Tibial nerve (tissue), 4 donors: Measurements from ENCODE around the gene MATN1. TPM values are rescaled to one million over a fixed set of nuclear protein-coding genes. Genes with fewer than 3 reads are reported as not detected.

Experiments
- DNase-seq, 2 donors: peaks; one replicate each; pipeline ENCODE4 v3.0.0-alpha.2; 2019; ENCODE audit warnings: low spot score in 2 of 2
- H3K27ac ChIP-seq, 4 donors: fragments of 200-600 bp; sonication (generic) in 3 of 4; one replicate each; pipeline ENCODE4 v1.5.1; 2017 to 2019; ENCODE audit warnings: mild to moderate bottlenecking in 1 of 4
- H3K27me3 ChIP-seq, 2 donors: fragments of 200-600 bp; sonication (generic) in 1 of 2; one replicate each; pipeline versions ENCODE4 v1.5.1 to v1.6.0; 2017 to 2019
- H3K36me3 ChIP-seq, 3 donors: fragments of 200-600 bp; sonication (generic); one replicate each; pipeline ENCODE4 v1.5.1; 2018 to 2019
- H3K4me1 ChIP-seq, 4 donors: fragments of 200-600 bp; sonication (generic) in 3 of 4; one replicate each; pipeline ENCODE4 v1.5.1; 2017 to 2019
- H3K4me3 ChIP-seq, 4 donors: fragments of 200-600 bp; sonication (generic) in 3 of 4; one replicate each; pipeline ENCODE4 v1.5.1; 2017 to 2019; ENCODE audit warnings: mild to moderate bottlenecking in 1 of 4, moderate library complexity in 1 of 4
- H3K9me3 ChIP-seq, 4 donors: fragments of 200-600 bp; sonication (generic) in 3 of 4; one replicate each; pipeline ENCODE4 v1.5.1; 2017 to 2019
- CTCF ChIP-seq, 5 experiments: fragments of 200-600 bp in 3 of 5; fragments of 450-650 bp in 2 of 5; sonication (generic) in 3 of 5; IDR thresholded peaks; one replicate each; pipeline ENCODE4 v1.5.1; 2016 to 2019; ENCODE audit warnings: antibody characterized with exemption in 5 of 5, mild to moderate bottlenecking in 3 of 5, moderate library complexity in 2 of 5
- EP300 ChIP-seq, 2 donors: sonication (generic); formaldehyde crosslinking; IDR thresholded peaks; one replicate each; pipeline ENCODE4 v1.6.1; 2017; ENCODE audit warnings: antibody characterized with exemption in 2 of 2, mild to moderate bottlenecking in 1 of 2
- POLR2A ChIP-seq, 2 donors: fragments of 450-650 bp; IDR thresholded peaks; one replicate each; pipeline ENCODE4 v1.6.1; 2017; ENCODE audit warnings: antibody characterized with exemption in 2 of 2, mild to moderate bottlenecking in 2 of 2, moderate library complexity in 2 of 2
- WGBS, 2 donors: methylation state at CpG; one replicate each; pipeline ENCODE4 v1.1.5; 2018; 5-methylcytosine and 5-hydroxymethylcytosine counted together
- total RNA-seq, 4 donors: library from RNA; depleted of rRNA; stranded (reverse); fragments of >200 nt; gene quantifications; one replicate each; pipeline ENCODE4 v1.1.0, GENCODE V29; 2016

The MATN1 gene
- total RNA-seq, 4 donors from 2014 or later = not detected

- peaks cover 0 to 18% (median 2%) of the 10 kb centered on the region in 4 donors for H3K9me3 ChIP-seq
- WGBS, 2 donors = 60 to 66% methylated on average over 3 of the region's 3 CpGs
- no peak overlapping the region for H3K27ac ChIP-seq
- H3K4me1 ChIP-seq = peaks cover 0 to 3% (median 0%) of the 10 kb centered on the region in 4 donors
- no peaks in the 10 kb centered on the region for H3K36me3 ChIP-seq
- TF ChIP-seq EP300 (IDR thresholded peaks at IDR 0.05) (no peak), POLR2A (IDR thresholded peaks at IDR 0.05) (no peak)
- DNase-seq = no peak
- H3K27me3 ChIP-seq = no peaks in the 10 kb centered on the region
- H3K4me3 ChIP-seq = no peak overlapping the region
Measured at GRCh38 chr1:30673395-30673794, 50.0 kb downstream of the MATN1 start.

- WGBS, 2 donors = 89 to 94% methylated on average over 1 of the region's 1 CpG
- no peaks in the 10 kb centered on the region for H3K36me3 ChIP-seq
- H3K27me3 ChIP-seq = no peaks in the 10 kb centered on the region
- no peak for TF ChIP-seq EP300 (IDR thresholded peaks at IDR 0.05)
- H3K4me1 ChIP-seq = peaks cover 0 to 3% (median 0%) of the 10 kb centered on the region in 4 donors
- no peak overlapping the region for H3K27ac ChIP-seq
- no peak overlapping the region for H3K4me3 ChIP-seq
- no peak for DNase-seq
- peaks cover 0 to 18% (median 2%) of the 10 kb centered on the region in 4 donors for H3K9me3 ChIP-seq
Measured at GRCh38 chr1:30672661-30673060, 50.7 kb downstream of the MATN1 start.

GRCh38 chr1:30670240-30671060, 52.9 kb downstream of the MATN1 start:
- Histone ChIP-seq H3K9me3 (peaks cover 0 to 10% (median 0%) of the 10 kb centered on the region in 4 donors), H3K27me3 (no peaks in the 10 kb centered on the region), H3K4me1 (peaks cover 0 to 3% (median 0%) of the 10 kb centered on the region in 4 donors), H3K36me3 (no peaks in the 10 kb centered on the region), H3K4me3 (no peak overlapping the region), H3K27ac (no peak overlapping the region)
- TF ChIP-seq POLR2A (IDR thresholded peaks at IDR 0.05) = no peak
- peak in 1 of 2 donors; percentile 27 for TF ChIP-seq EP300 (IDR thresholded peaks at IDR 0.05)
- WGBS, 2 donors = 47 to 57% methylated on average over 9 of the region's 9 CpGs
- no peak for DNase-seq

GRCh38 chr1:30668546-30669327, 54.6 kb downstream of the MATN1 start:
- H3K9me3 ChIP-seq = peaks cover 0 to 8% (median 0%) of the 10 kb centered on the region in 4 donors
- no peak for TF ChIP-seq EP300 (IDR thresholded peaks at IDR 0.05)
- no peak for TF ChIP-seq POLR2A (IDR thresholded peaks at IDR 0.05)
- TF ChIP-seq CTCF (IDR thresholded peaks at IDR 0.05) = no peak
- 91% methylated on average over 6 of the region's 6 CpGs for WGBS, 2 donors
- no peak overlapping the region for H3K27ac ChIP-seq
- H3K4me3 ChIP-seq = no peak overlapping the region
- no peaks in the 10 kb centered on the region for H3K27me3 ChIP-seq
- H3K36me3 ChIP-seq = no peaks in the 10 kb centered on the region
- H3K4me1 ChIP-seq = peaks cover 0 to 3% (median 0%) of the 10 kb centered on the region in 4 donors
- no peak for DNase-seq

GRCh38 chr1:30668024-30668423, 55.4 kb downstream of the MATN1 start:
- TF ChIP-seq CTCF (IDR thresholded peaks at IDR 0.05) (no peak), EP300 (IDR thresholded peaks at IDR 0.05) (no peak), POLR2A (IDR thresholded peaks at IDR 0.05) (no peak)
- no peak for DNase-seq
- WGBS, 2 donors = 62 to 68% methylated on average over 7 of the region's 7 CpGs

GRCh38 chr1:30666756-30667273, 56.6 kb downstream of the MATN1 start:
- no peak for TF ChIP-seq CTCF (IDR thresholded peaks at IDR 0.05)
- TF ChIP-seq POLR2A (IDR thresholded peaks at IDR 0.05) = no peak
- TF ChIP-seq EP300 (IDR thresholded peaks at IDR 0.05) = no peak

More at GRCh38 chr1:30668024-30668423, 55.4 kb downstream of the MATN1 start:
- peaks cover 0 to under 1% (median 0%) of the 10 kb centered on the region in 4 donors for H3K9me3 ChIP-seq
- H3K4me1 ChIP-seq = peaks cover 0 to 3% (median 0%) of the 10 kb centered on the region in 4 donors
- no peaks in the 10 kb centered on the region for H3K27me3 ChIP-seq
- H3K4me3 ChIP-seq = no peak overlapping the region
- H3K27ac ChIP-seq = no peak overlapping the region
- H3K36me3 ChIP-seq = no peaks in the 10 kb centered on the region

More at GRCh38 chr1:30666756-30667273, 56.6 kb downstream of the MATN1 start:
- 52 to 57% methylated on average over 3 of the region's 3 CpGs for WGBS, 2 donors
- H3K4me1 ChIP-seq = peaks cover 0 to 3% (median 0%) of the 10 kb centered on the region in 4 donors
- no peak overlapping the region for H3K27ac ChIP-seq
- H3K4me3 ChIP-seq = no peak overlapping the region
- no peak for DNase-seq
- H3K27me3 ChIP-seq = no peaks in the 10 kb centered on the region
- no peaks in the 10 kb centered on the region for H3K9me3 ChIP-seq
- no peaks in the 10 kb centered on the region for H3K36me3 ChIP-seq
